ENCODE measurements around the gene C16orf54. TPM values are rescaled to one million over a fixed set of nuclear protein-coding genes. Genes with fewer than 3 reads are reported as not detected.
"Not testable (repeated sequence)": the region's sequence is repeated elsewhere in the genome, so short reads cannot be mapped to it uniquely, and the experiment has no call there.

C16orf54 gene
- total and polyA plus RNA-seq, 9 donors = 0.15 to 0.35 (median 0.25) TPM

GRCh38 chr16:29727452-29727851 lies 18.3 kb downstream of the C16orf54 start:
- Histone ChIP-seq H3K4me3 (ENCODE audit: low read length) (no peak overlapping the region), H3K4me1 (ENCODE audit: control insufficient read depth, insufficient read depth, low read length) (no peaks in the 10 kb centered on the region), H3K36me3 (ENCODE audit: control insufficient read depth, insufficient read depth, low read length) (no peaks in the 10 kb centered on the region), H3K27me3 (ENCODE audit: control insufficient read depth, insufficient read depth, low read length) (no peaks in the 10 kb centered on the region), H3K27ac (ENCODE audit: low read length) (no peak overlapping the region), H3K9me3 (replicated peaks; ENCODE audit: control insufficient read depth, low read depth, low read length) (no peaks in the 10 kb centered on the region)
- DNase-seq = no peak
- WGBS (ENCODE audit: insufficient coverage) = 63% methylated on average over 2 of the region's 7 CpGs

GRCh38 chr16:29726845-29727377 lies 18.9 kb downstream of the C16orf54 start:
- no peak for DNase-seq
- H3K36me3 ChIP-seq (ENCODE audit: control insufficient read depth, insufficient read depth, low read length) = no peaks in the 10 kb centered on the region
- no peak overlapping the region for H3K4me3 ChIP-seq (ENCODE audit: low read length)
- WGBS (ENCODE audit: insufficient coverage) = 76% methylated on average over 8 of the region's 9 CpGs
- no peaks in the 10 kb centered on the region for H3K9me3 ChIP-seq (replicated peaks; ENCODE audit: control insufficient read depth, low read depth, low read length)
- no peaks in the 10 kb centered on the region for H3K27me3 ChIP-seq (ENCODE audit: control insufficient read depth, insufficient read depth, low read length)
- H3K4me1 ChIP-seq (ENCODE audit: control insufficient read depth, insufficient read depth, low read length) = no peaks in the 10 kb centered on the region
- no peak overlapping the region for H3K27ac ChIP-seq (ENCODE audit: low read length)

GRCh38 chr16:29721167-29721879 lies 24.5 kb downstream of the C16orf54 start:
- peak; percentile 80 for DNase-seq
- not testable (repeated sequence) for H3K27me3 ChIP-seq (ENCODE audit: control insufficient read depth, insufficient read depth, low read length); H3K4me1 ChIP-seq (ENCODE audit: control insufficient read depth, insufficient read depth, low read length); H3K4me3 ChIP-seq (ENCODE audit: low read length); H3K9me3 ChIP-seq (replicated peaks; ENCODE audit: control insufficient read depth, low read depth, low read length); H3K36me3 ChIP-seq (ENCODE audit: control insufficient read depth, insufficient read depth, low read length); H3K27ac ChIP-seq (ENCODE audit: low read length)
- 0% methylated on average over 7 of the region's 24 CpGs for WGBS (ENCODE audit: insufficient coverage)

DNA sequence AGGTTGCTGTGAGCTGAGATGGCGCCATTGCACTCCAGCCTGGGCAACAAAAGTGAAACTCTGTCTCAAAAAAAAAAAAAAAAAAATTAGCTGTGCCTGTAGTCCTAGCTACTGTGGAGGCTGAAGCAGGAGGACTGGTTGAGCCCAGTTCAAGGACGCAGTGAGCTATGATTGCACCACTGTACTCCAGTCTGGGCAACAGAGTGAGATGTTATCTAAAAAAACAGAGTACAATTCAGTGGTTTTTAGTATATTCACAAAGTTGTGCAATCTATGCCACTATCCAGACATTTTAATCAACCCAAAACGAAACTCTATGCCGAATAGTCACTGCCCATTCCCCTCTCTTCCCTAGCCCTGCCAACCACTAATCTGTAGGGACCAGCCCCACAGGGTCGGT lies 25.1 kb downstream of the C16orf54 start:
- 83% methylated on average over 2 of the region's 5 CpGs for WGBS (ENCODE audit: insufficient coverage)

GRCh38 chr16:29719063-29719462 lies 26.7 kb downstream of the C16orf54 start:
- Histone ChIP-seq H3K9me3 (replicated peaks; ENCODE audit: control insufficient read depth, low read depth, low read length) (no peaks in the 10 kb centered on the region), H3K27ac (ENCODE audit: low read length) (no peak overlapping the region), H3K36me3 (ENCODE audit: control insufficient read depth, insufficient read depth, low read length) (no peaks in the 10 kb centered on the region), H3K4me3 (ENCODE audit: low read length) (no peak overlapping the region), H3K4me1 (ENCODE audit: control insufficient read depth, insufficient read depth, low read length) (peaks cover 2% of the 10 kb centered on the region), H3K27me3 (ENCODE audit: control insufficient read depth, insufficient read depth, low read length) (no peaks in the 10 kb centered on the region)
- 50% methylated on average over 3 of the region's 4 CpGs for WGBS (ENCODE audit: insufficient coverage)
- no peak for DNase-seq

More for the DNA sequence above, 25.1 kb downstream of the C16orf54 start:
- Histone ChIP-seq H3K4me1 (ENCODE audit: control insufficient read depth, insufficient read depth, low read length) (peaks cover 2% of the 10 kb centered on the region), H3K9me3 (replicated peaks; ENCODE audit: control insufficient read depth, low read depth, low read length) (no peaks in the 10 kb centered on the region), H3K27me3 (ENCODE audit: control insufficient read depth, insufficient read depth, low read length) (no peaks in the 10 kb centered on the region), H3K4me3 (ENCODE audit: low read length) (no peak overlapping the region), H3K27ac (ENCODE audit: low read length) (no peak overlapping the region), H3K36me3 (ENCODE audit: control insufficient read depth, insufficient read depth, low read length) (no peaks in the 10 kb centered on the region)
- DNase-seq = no peak

GRCh38 chr16:29717113-29717512 lies 28.7 kb downstream of the C16orf54 start:
- no peak overlapping the region for H3K27ac ChIP-seq (ENCODE audit: low read length)
- 93% methylated on average over 7 of the region's 7 CpGs for WGBS (ENCODE audit: insufficient coverage)
- H3K36me3 ChIP-seq (ENCODE audit: control insufficient read depth, insufficient read depth, low read length) = no peaks in the 10 kb centered on the region
- H3K4me1 ChIP-seq (ENCODE audit: control insufficient read depth, insufficient read depth, low read length) = peaks cover 2% of the 10 kb centered on the region
- H3K27me3 ChIP-seq (ENCODE audit: control insufficient read depth, insufficient read depth, low read length) = no peaks in the 10 kb centered on the region
- no peak overlapping the region for H3K4me3 ChIP-seq (ENCODE audit: low read length)
- H3K9me3 ChIP-seq (replicated peaks; ENCODE audit: control insufficient read depth, low read depth, low read length) = no peaks in the 10 kb centered on the region
- DNase-seq = no peak

- no peak for DNase-seq
- WGBS (ENCODE audit: insufficient coverage) = no CpG with 5 or more reads among the region's 1 CpG
- Histone ChIP-seq H3K4me3 (ENCODE audit: low read length) (no peak overlapping the region), H3K27ac (ENCODE audit: low read length) (no peak overlapping the region), H3K4me1 (ENCODE audit: control insufficient read depth, insufficient read depth, low read length) (no peaks in the 10 kb centered on the region), H3K9me3 (replicated peaks; ENCODE audit: control insufficient read depth, low read depth, low read length) (no peaks in the 10 kb centered on the region), H3K27me3 (ENCODE audit: control insufficient read depth, insufficient read depth, low read length) (no peaks in the 10 kb centered on the region), H3K36me3 (ENCODE audit: control insufficient read depth, insufficient read depth, low read length) (no peaks in the 10 kb centered on the region)
Measured at GRCh38 chr16:29714972-29715371, 30.8 kb downstream of the C16orf54 start.

DNA sequence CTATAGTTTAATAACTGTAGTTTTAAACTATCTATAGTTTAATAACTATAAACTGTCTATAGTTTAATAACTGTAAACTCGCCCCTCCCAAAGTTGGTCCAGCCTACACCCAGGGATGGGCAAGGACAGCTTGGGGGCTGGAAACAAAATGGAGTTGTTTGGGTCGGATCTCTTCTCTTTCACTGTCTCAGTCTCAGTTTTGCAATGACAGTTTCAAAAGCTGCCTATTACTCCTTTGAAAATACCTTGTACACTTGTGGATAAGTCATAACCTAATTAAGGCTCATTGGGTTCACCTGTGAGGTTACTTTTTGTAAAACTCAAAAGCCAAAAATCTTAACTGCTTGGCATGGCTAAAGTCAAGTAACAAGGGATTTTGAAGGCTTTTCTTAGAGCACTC lies 31.4 kb downstream of the C16orf54 start:
- Histone ChIP-seq H3K9me3 (replicated peaks; ENCODE audit: control insufficient read depth, low read depth, low read length) (no peaks in the 10 kb centered on the region), H3K4me3 (ENCODE audit: low read length) (no peak overlapping the region), H3K4me1 (ENCODE audit: control insufficient read depth, insufficient read depth, low read length) (no peaks in the 10 kb centered on the region), H3K36me3 (ENCODE audit: control insufficient read depth, insufficient read depth, low read length) (no peaks in the 10 kb centered on the region), H3K27ac (ENCODE audit: low read length) (no peak overlapping the region), H3K27me3 (ENCODE audit: control insufficient read depth, insufficient read depth, low read length) (no peaks in the 10 kb centered on the region)
- no peak for DNase-seq
- WGBS (ENCODE audit: insufficient coverage) = no CpG with 5 or more reads among the region's 2 CpGs

DNA sequence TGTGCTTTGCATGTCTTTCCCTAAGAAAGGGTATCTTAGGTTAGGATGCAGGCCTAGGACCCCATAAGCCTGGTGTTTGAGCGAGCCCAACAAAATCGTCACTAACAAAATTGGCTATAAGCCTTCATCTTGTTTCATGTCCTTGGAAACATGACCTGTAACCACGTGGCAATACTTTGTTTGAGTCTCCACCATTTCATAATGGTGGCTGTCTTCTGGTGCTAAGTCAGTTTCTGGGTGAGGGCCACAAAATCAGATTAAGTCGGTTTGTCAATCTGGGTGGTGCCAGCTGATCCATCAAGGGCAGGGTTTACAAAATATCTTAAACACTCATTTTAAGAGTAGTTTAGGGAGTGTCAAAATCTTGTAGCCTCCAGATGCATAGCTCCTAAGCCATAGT lies 33.0 kb downstream of the C16orf54 start:
- Histone ChIP-seq H3K27me3 (ENCODE audit: control insufficient read depth, insufficient read depth, low read length) (no peaks in the 10 kb centered on the region), H3K4me3 (ENCODE audit: low read length) (no peak overlapping the region), H3K27ac (ENCODE audit: low read length) (no peak overlapping the region), H3K36me3 (ENCODE audit: control insufficient read depth, insufficient read depth, low read length) (no peaks in the 10 kb centered on the region), H3K9me3 (replicated peaks; ENCODE audit: control insufficient read depth, low read depth, low read length) (no peaks in the 10 kb centered on the region), H3K4me1 (ENCODE audit: control insufficient read depth, insufficient read depth, low read length) (no peaks in the 10 kb centered on the region)
- DNase-seq = no peak
- WGBS (ENCODE audit: insufficient coverage) = 83% methylated on average over 2 of the region's 4 CpGs

DNA sequence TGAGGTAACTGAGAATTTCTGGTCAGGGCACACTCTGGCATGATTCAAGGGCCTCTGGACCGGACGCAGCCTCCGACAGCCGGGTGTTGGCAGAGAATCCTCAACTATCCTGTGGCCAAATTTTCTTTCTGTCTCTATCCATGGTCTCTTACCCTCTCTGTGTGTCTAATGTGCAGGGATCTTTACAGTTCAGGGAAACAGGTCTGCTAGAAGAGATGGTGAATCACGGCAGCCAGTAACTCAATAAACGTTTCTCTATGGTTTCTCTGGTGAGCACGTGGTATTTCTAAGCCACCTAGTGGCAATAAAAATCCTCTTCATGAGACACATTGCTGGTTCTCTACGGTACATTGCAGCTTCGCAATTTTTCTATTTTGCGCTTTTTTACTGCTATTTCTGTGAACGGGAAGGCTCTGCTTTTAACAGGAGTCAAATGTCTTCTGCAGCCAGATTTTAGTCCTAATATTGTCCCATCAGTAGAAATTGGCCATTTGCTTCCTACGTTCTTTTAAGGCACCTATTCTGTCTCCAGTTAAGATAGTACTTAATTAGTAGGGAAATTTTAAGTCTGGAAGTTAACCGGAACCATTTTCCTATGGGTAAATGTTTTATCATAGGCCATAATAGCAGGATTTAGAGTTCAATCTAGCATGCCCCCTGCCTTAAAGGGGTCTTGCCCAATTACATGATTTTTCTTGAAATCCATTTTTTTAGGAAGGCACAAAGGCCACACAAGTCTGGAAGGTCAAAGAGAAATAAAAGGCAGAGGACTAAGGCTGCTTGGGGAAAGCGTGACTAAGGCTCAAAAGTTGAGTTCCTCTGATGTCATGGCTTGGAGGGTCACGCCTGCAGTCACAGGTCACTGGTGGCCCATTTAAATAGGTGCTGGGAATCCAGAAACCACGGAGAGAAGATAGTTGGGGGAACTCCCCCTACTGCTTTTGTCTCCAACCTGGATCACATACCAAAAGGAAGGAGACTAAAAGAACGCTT lies 35.3 kb downstream of the C16orf54 start:
- Histone ChIP-seq H3K27ac (ENCODE audit: low read length) (no peak overlapping the region), H3K4me3 (ENCODE audit: low read length) (no peak overlapping the region), H3K36me3 (ENCODE audit: control insufficient read depth, insufficient read depth, low read length) (no peaks in the 10 kb centered on the region), H3K4me1 (ENCODE audit: control insufficient read depth, insufficient read depth, low read length) (no peaks in the 10 kb centered on the region), H3K9me3 (replicated peaks; ENCODE audit: control insufficient read depth, low read depth, low read length) (no peaks in the 10 kb centered on the region), H3K27me3 (ENCODE audit: control insufficient read depth, insufficient read depth, low read length) (no peaks in the 10 kb centered on the region)
- DNase-seq = peak; percentile 83
- WGBS (ENCODE audit: insufficient coverage) = 21% methylated on average over 9 of the region's 17 CpGs

Measured in muscle of leg (tissue), 11 donors.